Left ventricle myocardium inferior (tissue), 1 donor: ENCODE measurements around the gene KDELR3. TPM values are rescaled to one million over a fixed set of nuclear protein-coding genes. Genes with fewer than 3 reads are reported as not detected.
A peak's percentile ranks its signal among the peaks of the same experiment; 100 is the strongest.

Source experiments
- DNase-seq: peaks from one replicate; pipeline ENCODE4 v3.0.0-alpha.2; 2020
- H3K27ac ChIP-seq: fragments of 200-600 bp; replicated peaks from 2 replicates; pipeline ENCODE4 v1.8.0; 2021
- H3K27me3 ChIP-seq: fragments of 200-600 bp; 2 replicates; pipeline ENCODE4 v1.8.0; 2021; ENCODE audit warnings: low read depth
- H3K36me3 ChIP-seq: fragments of 200-600 bp; 2 replicates; pipeline ENCODE4 v1.8.0; 2021
- H3K4me1 ChIP-seq: fragments of 200-600 bp; 2 replicates; pipeline ENCODE4 v1.8.0; 2021
- H3K4me3 ChIP-seq: fragments of 200-600 bp; 2 replicates; pipeline ENCODE4 v1.8.0; 2021; ENCODE audit warnings: mild to moderate bottlenecking, moderate library complexity
- H3K9me3 ChIP-seq: fragments of 200-600 bp; replicated peaks from 2 replicates; pipeline ENCODE4 v1.8.0; 2021
- CTCF ChIP-seq: fragments of 200-600 bp; IDR thresholded peaks from 2 replicates; pipeline ENCODE4 v1.8.0; 2021; ENCODE audit warnings: antibody characterized with exemption, mild to moderate bottlenecking, borderline replicate concordance
- intact Hi-C: fragments of 100-400 bp; cut with micrococcal nuclease; formaldehyde crosslinking; loops from one replicate; pipeline ENCODE4 v1.11.0; 2022
- total RNA-seq: library from RNA; stranded (reverse); fragmentation: NEBNext Ultra II Directional; extraction: Animal tissue kit (Norgen Biotek cat#: 25700); gene quantifications from one replicate; pipeline ENCODE4 v1.2.1, GENCODE V29; 2021
- donor health status: DM: no; HTN: yes; CAD: no; lungs with severe emphysema.

The KDELR3 gene
- total RNA-seq, 1 donor from 2014 or later: 6.0 TPM

- intact Hi-C loops: no loop called here
- Histone ChIP-seq H3K27me3 (peaks cover 61% of the 10 kb centered on the region), H3K4me3 (peak overlapping the region; percentile 54), H3K9me3 (no peaks in the 10 kb centered on the region), H3K27ac (peak overlapping the region; percentile 71), H3K4me1 (peaks cover 52% of the 10 kb centered on the region), H3K36me3 (no peaks in the 10 kb centered on the region)
- TF ChIP-seq CTCF: no peak
- no peak for DNase-seq
Measured at GRCh38 chr22:38461057-38461413, 6.9 kb upstream of the KDELR3 start.

DNA sequence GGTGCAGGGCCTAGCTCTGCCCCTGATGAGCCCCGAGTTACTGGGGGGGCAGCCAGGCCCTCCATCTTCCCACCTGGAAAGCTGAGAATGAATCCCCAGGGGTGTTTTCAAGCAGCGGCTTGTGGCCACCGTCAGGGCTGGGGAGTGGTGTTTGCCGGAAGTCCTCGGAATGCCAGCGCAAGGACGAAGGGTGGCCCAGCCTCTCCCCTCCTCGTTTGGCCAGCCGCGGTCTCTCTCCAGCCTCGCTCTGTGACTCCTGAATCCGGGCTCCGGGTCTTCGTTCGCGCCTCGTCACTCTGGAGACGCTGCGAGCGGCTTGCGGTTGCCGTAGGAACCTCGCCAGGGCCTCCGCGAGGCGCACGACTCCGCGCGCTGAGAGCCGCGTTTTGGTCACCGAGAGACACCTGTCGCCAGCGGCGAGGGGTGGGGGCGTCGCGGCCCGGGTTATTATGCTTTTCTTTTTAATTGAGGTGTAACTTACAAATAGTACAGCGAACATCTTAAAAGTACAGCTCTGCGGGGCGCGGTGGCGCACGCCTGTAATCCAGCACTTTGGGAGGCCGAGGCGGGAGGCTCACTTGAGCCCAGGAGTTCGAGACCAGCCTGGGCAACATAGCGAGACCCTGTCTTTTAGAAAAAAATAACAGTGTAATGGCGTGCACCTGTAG lies 6.3 kb upstream of the KDELR3 start:
- no peaks in the 10 kb centered on the region for H3K36me3 ChIP-seq
- peak; percentile 86 for DNase-seq
- peak overlapping the region; percentile 71 for H3K27ac ChIP-seq
- TF ChIP-seq CTCF: peak; percentile 14
- intact Hi-C loops: no loop called here
- peaks cover 56% of the 10 kb centered on the region for H3K27me3 ChIP-seq
- H3K4me1 ChIP-seq: peaks cover 47% of the 10 kb centered on the region
- H3K9me3 ChIP-seq: no peaks in the 10 kb centered on the region
- H3K4me3 ChIP-seq: peak overlapping the region; percentile 54

DNA sequence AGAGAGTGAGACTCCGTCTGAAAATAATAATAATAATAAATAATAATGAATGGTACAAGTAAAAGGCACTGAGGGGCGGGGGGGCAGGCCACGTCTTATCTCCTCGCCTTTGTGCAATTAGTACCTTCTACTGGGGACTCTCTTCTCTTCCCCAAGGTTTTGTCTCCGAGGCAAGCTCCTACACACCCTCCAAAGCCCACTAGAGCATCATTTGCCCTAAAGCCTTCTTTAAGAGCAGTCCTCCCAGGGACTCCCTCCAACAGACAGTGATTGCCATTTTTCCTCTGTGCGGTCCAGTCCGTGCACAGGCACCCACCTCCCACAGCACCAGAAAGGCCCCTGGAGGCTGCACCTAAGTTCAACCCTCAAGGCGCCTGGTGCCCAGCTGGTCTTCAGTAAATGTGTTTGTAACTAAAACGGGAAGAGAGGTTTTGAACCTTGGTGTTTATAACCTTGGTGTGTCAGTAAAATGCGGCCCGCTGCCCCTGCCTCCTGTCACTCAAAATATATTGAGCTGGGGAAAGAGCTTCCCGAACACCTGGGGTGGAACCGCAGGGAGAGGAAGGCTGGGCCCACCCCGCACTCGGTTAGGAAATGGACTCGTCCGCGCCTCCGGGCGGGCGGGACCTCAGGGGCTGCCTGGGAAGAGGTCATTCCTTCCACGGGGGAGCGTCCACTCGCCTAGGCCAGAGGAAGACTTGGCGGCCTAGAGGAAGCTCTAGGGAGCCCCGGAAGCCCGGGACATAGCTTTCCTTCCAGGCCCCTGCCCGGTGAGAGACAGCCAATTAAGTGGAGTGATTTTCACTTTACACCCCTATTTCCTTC lies 4.7 kb upstream of the KDELR3 start:
- Histone ChIP-seq H3K9me3 (no peaks in the 10 kb centered on the region), H3K36me3 (no peaks in the 10 kb centered on the region), H3K4me1 (peaks cover 47% of the 10 kb centered on the region), H3K27ac (peak overlapping the region; percentile 68), H3K4me3 (peak overlapping the region; percentile 55), H3K27me3 (peaks cover 43% of the 10 kb centered on the region)
- no peak for TF ChIP-seq CTCF
- DNase-seq: peak; percentile 75
- intact Hi-C loops: no loop called here

DNA sequence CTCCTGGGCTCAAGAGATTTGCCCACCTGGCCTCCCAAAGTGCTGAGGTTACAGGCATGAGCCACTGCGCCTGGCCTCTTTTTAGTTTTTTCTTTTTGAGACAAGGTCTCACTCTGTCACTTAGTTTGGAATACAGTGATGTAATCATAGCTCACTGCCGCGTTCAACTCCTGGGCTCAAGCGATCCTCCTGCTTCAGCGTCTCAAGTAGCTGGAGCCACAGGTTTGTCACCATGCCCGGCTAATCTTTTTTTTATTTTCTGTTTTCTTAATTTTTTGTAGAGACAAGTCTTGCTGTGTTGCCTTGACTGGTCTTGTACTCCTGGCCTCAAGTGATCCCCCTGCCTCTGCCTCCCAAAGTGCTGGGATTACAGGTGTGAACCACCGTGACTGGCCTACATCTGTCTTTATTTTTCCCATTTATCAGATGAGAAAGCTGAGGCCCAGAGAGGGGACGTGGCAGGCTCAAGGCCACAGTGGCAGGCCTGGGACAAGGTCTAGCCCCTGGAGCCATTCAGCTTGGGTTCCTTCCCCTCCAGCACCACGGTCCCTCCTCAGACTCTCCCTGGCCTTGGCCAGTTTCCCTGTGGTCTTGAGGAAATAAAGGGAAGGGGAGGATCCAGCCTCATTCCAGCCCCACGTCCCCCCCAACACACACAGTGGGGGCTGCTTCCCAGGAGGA lies 2.8 kb upstream of the KDELR3 start:
- peaks cover 54% of the 10 kb centered on the region for H3K4me1 ChIP-seq
- H3K27me3 ChIP-seq: peaks cover 24% of the 10 kb centered on the region
- no peak for DNase-seq

More for the DNA sequence above, 2.8 kb upstream of the KDELR3 start:
- no peak overlapping the region for H3K27ac ChIP-seq
- intact Hi-C loops: no loop called here
- no peaks in the 10 kb centered on the region for H3K9me3 ChIP-seq
- TF ChIP-seq CTCF: no peak
- no peak overlapping the region for H3K4me3 ChIP-seq
- no peaks in the 10 kb centered on the region for H3K36me3 ChIP-seq
